KOPT-K1 (cell line): ENCODE data around the gene ZDHHC4.
"Not testable (repeated sequence)": the region's sequence is repeated elsewhere in the genome, so short reads cannot be mapped to it uniquely, and the experiment has no call there.

Experiments used
- H3K27ac ChIP-seq: fragments of 200-600 bp; sonication (generic); 2 replicates; pipeline ENCODE4 v1.5.1; 2016; ENCODE audit warnings: antibody characterized with exemption, mild to moderate bottlenecking, low read depth, low read length; ENCODE audit not compliant: poor library complexity, severe bottlenecking
- H3K36me3 ChIP-seq: fragments of 200-600 bp; sonication (generic); 2 replicates; pipeline ENCODE4 v1.5.1; 2017; ENCODE audit warnings: antibody characterized with exemption, mild to moderate bottlenecking, low read length, moderate library complexity; ENCODE audit not compliant: insufficient read depth
- H3K9me3 ChIP-seq: fragments of 200-600 bp; sonication (generic); 2 replicates; pipeline ENCODE4 v1.5.1; 2017; ENCODE audit warnings: antibody characterized with exemption, low read length, mild to moderate bottlenecking; ENCODE audit not compliant: insufficient read depth, poor library complexity, severe bottlenecking

The ZDHHC4 gene

GRCh38 chr7:6551016-6551511, 26.2 kb upstream of the ZDHHC4 start, which contains the start of gene GRID2IP:
Gene GRID2IP (minus strand): TSS chr7:6551461. CDS start chr7:6551436, 25 bp downstream.
- no peaks in the 10 kb centered on the region for H3K9me3 ChIP-seq
- H3K36me3 ChIP-seq: no peaks in the 10 kb centered on the region
- no peak within 1 kb of the TSS for H3K27ac ChIP-seq

GRCh38 chr7:6553448-6554044, 23.7 kb upstream of the ZDHHC4 start:
- Histone ChIP-seq H3K36me3 (no peaks in the 10 kb centered on the region), H3K27ac (no peak overlapping the region), H3K9me3 (no peaks in the 10 kb centered on the region)

- H3K36me3 ChIP-seq: no peaks in the 10 kb centered on the region
- no peak overlapping the region for H3K27ac ChIP-seq
- H3K9me3 ChIP-seq: no peaks in the 10 kb centered on the region
Observed at GRCh38 chr7:6554848-6555247, 22.4 kb upstream of the ZDHHC4 start.

- Histone ChIP-seq H3K27ac (no peak overlapping the region), H3K9me3 (no peaks in the 10 kb centered on the region), H3K36me3 (no peaks in the 10 kb centered on the region)
Observed at GRCh38 chr7:6556196-6556595, 21.1 kb upstream of the ZDHHC4 start.

GRCh38 chr7:6558837-6559236, 18.4 kb upstream of the ZDHHC4 start:
- Histone ChIP-seq H3K36me3 (no peaks in the 10 kb centered on the region), H3K9me3 (no peaks in the 10 kb centered on the region), H3K27ac (no peak overlapping the region)

GRCh38 chr7:6559896-6560295, 17.4 kb upstream of the ZDHHC4 start:
- Histone ChIP-seq H3K9me3 (no peaks in the 10 kb centered on the region), H3K27ac (no peak overlapping the region)

GRCh38 chr7:6562106-6562505, 15.1 kb upstream of the ZDHHC4 start:
- Histone ChIP-seq H3K27ac (no peak overlapping the region), H3K9me3 (no peaks in the 10 kb centered on the region), H3K36me3 (no peaks in the 10 kb centered on the region)

More at GRCh38 chr7:6559896-6560295, 17.4 kb upstream of the ZDHHC4 start:
- no peaks in the 10 kb centered on the region for H3K36me3 ChIP-seq

- Histone ChIP-seq H3K36me3 (no peaks in the 10 kb centered on the region), H3K27ac (no peak overlapping the region), H3K9me3 (no peaks in the 10 kb centered on the region)
Observed at GRCh38 chr7:6563936-6564770, 13.1 kb upstream of the ZDHHC4 start.

GRCh38 chr7:6565655-6566054, 11.6 kb upstream of the ZDHHC4 start:
- H3K36me3 ChIP-seq: no peaks in the 10 kb centered on the region
- H3K27ac ChIP-seq: no peak overlapping the region
- no peaks in the 10 kb centered on the region for H3K9me3 ChIP-seq

- Histone ChIP-seq H3K9me3 (no peaks in the 10 kb centered on the region), H3K36me3 (no peaks in the 10 kb centered on the region), H3K27ac (no peak overlapping the region)
Observed at GRCh38 chr7:6567886-6568285, 9.4 kb upstream of the ZDHHC4 start.

- Histone ChIP-seq H3K9me3 (no peaks in the 10 kb centered on the region), H3K36me3 (no peaks in the 10 kb centered on the region)
Observed at GRCh38 chr7:6571160-6571779, 6.0 kb upstream of the ZDHHC4 start.

GRCh38 chr7:6575281-6576023, 1.8 kb upstream of the ZDHHC4 start:
- Histone ChIP-seq H3K27ac (no peak overlapping the region), H3K36me3 (peaks cover 3% of the 10 kb centered on the region; the same call in 1 of the 2 replicates), H3K9me3 (no peaks in the 10 kb centered on the region)

More at GRCh38 chr7:6571160-6571779, 6.0 kb upstream of the ZDHHC4 start:
- H3K27ac ChIP-seq: no peak overlapping the region

- Histone ChIP-seq H3K36me3 (peaks cover 11% of the 10 kb centered on the region; the same call in 1 of the 2 replicates), H3K9me3 (no peaks in the 10 kb centered on the region), H3K27ac (no peak overlapping the region)
Observed at GRCh38 chr7:6576024-6576866, 1.0 kb upstream of the ZDHHC4 start.

GRCh38 chr7:6576867-6577368, 336 bp upstream of the ZDHHC4 start:
- H3K36me3 ChIP-seq: peaks cover 17% of the 10 kb centered on the region
- peak overlapping the region; percentile 94 for H3K27ac ChIP-seq

More at GRCh38 chr7:6576867-6577368, 336 bp upstream of the ZDHHC4 start:
- H3K9me3 ChIP-seq: not testable (repeated sequence)
